ENCODE data around the gene SCRN3. TPM values are rescaled to one million over a fixed set of nuclear protein-coding genes. Genes with fewer than 3 reads are reported as not detected.
"Not testable (repeated sequence)": the region's sequence is repeated elsewhere in the genome, so short reads cannot be mapped to it uniquely, and the experiment has no call there.

Gene SCRN3
- total RNA-seq, 5 donors from 2014 or later (not counting 1 experiment from before 2014, with no cell fraction given): 11.3 to 17.9 (median 14.8) TPM

DNA sequence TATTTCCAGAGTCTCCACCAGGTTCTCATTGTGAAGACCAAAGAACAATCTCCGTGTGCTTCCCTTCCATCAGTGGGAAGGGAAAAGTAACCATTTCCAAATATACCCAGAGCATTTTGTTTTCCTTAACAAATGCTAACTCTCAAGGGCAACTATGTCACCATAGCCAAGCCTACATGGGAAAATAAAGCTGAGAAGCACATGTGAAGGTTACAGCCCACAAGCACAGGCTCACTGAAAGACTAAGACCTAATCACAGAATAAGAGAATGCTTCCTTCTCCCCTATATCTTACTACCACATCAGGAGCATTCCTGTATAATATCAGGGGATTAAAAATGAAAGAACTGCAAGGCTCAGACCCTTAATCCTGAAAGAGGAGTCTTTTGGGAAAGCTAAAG, 32.6 kb upstream of the SCRN3 start:
- Histone ChIP-seq H3K36me3 (ENCODE audit: control insufficient read depth in 2 of 2, extremely low read depth in 1 of 2, insufficient read depth in 1 of 2, low read length in 1 of 2) (peaks cover 4 to 34% of the 10 kb centered on the region in 2 donors), H3K27ac (ENCODE audit: low read length) (no peak overlapping the region), H3K9me3 (peaks cover 2% of the 10 kb centered on the region), H3K4me1 (ENCODE audit: control insufficient read depth in 1 of 2, extremely low read depth in 1 of 2, insufficient read depth in 2 of 2, low read length in 2 of 2) (no peaks in the 10 kb centered on the region), H3K27me3 (replicated peaks in 1 of 2; ENCODE audit: control insufficient read depth in 2 of 2, extremely low read depth in 1 of 2, insufficient read depth in 2 of 2, low read length in 1 of 2) (no peaks in the 10 kb centered on the region), H3K4me3 (ENCODE audit: control insufficient read depth in 1 of 2, extremely low read depth in 1 of 2, low read length in 1 of 2) (no peak overlapping the region)
- Mint-ChIP-seq H3K36me3 (peaks cover 73% of the 10 kb centered on the region), H3K27ac (no peak overlapping the region), H3K4me3 (no peak overlapping the region), H3K4me1 (peaks cover 0 to 2% (median 0%) of the 10 kb centered on the region in 3 donors), H3K9me3 (peaks cover 8 to 16% (median 10%) of the 10 kb centered on the region in 3 donors), H3K27me3 (no peaks in the 10 kb centered on the region)
- DNase-seq: no peak
- ChIA-PET CTCF (interaction anchor here (0.6 kb wide), 2 partner anchors 49 to 882 kb away, joined by 3 read pairs; no protein-coding TSS in a partner anchor), POLR2A (interaction anchor here in 1 of 2 donors (0.6 kb wide), 1 partner anchor 1748 kb away, joined by 3 read pairs; no protein-coding TSS in a partner anchor)
- no CpG with 5 or more reads among the region's 1 CpG for WGBS (ENCODE audit: insufficient coverage)
- no peak for ATAC-seq (replicated peaks in 1 of 4)

DNA sequence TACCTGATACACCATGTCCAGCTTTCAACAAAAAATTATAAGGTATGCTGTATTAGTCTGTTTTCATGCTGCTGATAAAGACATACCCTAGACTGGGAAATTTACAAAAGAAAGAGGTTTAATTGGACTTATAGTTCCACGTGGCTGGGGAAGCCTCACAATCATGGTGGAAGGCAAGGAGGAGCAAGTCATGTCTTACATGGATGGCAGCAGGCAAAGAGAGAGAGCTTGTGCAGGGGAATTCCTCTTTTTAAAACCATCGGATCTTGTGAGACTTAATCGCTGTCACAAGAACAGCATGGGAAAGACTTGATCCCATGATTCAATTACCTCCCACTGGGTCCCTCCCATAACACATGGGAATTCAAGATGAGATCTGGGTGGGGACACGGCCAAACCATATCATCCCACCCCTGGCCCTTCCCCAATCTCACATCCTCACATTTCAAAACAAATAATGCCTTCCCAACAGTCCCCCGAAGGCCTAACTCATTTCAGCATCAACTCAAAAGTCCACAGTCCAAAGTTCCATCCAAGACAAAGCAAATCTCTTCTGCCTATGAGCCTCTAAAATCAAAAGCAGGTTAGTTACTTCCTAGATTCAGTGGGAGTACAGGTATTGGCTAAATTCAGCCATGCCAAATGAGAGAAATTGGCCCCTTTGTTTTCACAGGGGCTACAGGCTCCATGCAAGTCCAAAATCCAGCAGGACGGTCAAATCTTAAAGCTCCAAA, 31.9 kb upstream of the SCRN3 start:
- Mint-ChIP-seq H3K9me3 (peaks cover 10 to 19% (median 11%) of the 10 kb centered on the region in 3 donors), H3K36me3 (peaks cover 80% of the 10 kb centered on the region)
- ChIA-PET POLR2A (interaction anchor here in 1 of 2 donors (0.6 kb wide), 1 partner anchor 161 kb away, joined by 3 read pairs; no protein-coding TSS in a partner anchor), CTCF (interaction anchor here in 1 of 2 donors (0.6 kb wide), 1 partner anchor 883 kb away, joined by 3 read pairs; no protein-coding TSS in a partner anchor)
- not testable (repeated sequence) for H3K27me3 Mint-ChIP-seq; H3K4me1 ChIP-seq (ENCODE audit: control insufficient read depth in 1 of 2, extremely low read depth in 1 of 2, insufficient read depth in 2 of 2, low read length in 2 of 2); H3K4me3 ChIP-seq (ENCODE audit: control insufficient read depth in 1 of 2, extremely low read depth in 1 of 2, low read length in 1 of 2); H3K4me3 Mint-ChIP-seq; H3K27me3 ChIP-seq (replicated peaks in 1 of 2; ENCODE audit: control insufficient read depth in 2 of 2, extremely low read depth in 1 of 2, insufficient read depth in 2 of 2, low read length in 1 of 2); ATAC-seq (replicated peaks in 1 of 4); H3K9me3 ChIP-seq; H3K27ac ChIP-seq (ENCODE audit: low read length); DNase-seq; H3K27ac Mint-ChIP-seq; H3K4me1 Mint-ChIP-seq
- H3K36me3 ChIP-seq (ENCODE audit: control insufficient read depth in 2 of 2, extremely low read depth in 1 of 2, insufficient read depth in 1 of 2, low read length in 1 of 2): peaks cover 10 to 40% of the 10 kb centered on the region in 2 donors
- 94% methylated on average over 2 of the region's 6 CpGs for WGBS (ENCODE audit: insufficient coverage)

GRCh38 chr2:174364628-174365027, 30.9 kb upstream of the SCRN3 start:
- H3K9me3 Mint-ChIP-seq: peaks cover 10 to 19% (median 11%) of the 10 kb centered on the region in 3 donors
- peaks cover 0 to 2% (median 0%) of the 10 kb centered on the region in 3 donors for H3K4me1 Mint-ChIP-seq
- WGBS (ENCODE audit: insufficient coverage): no CpG with 5 or more reads among the region's 2 CpGs
- H3K27ac ChIP-seq (ENCODE audit: low read length): no peak overlapping the region
- H3K27me3 ChIP-seq (replicated peaks in 1 of 2; ENCODE audit: control insufficient read depth in 2 of 2, extremely low read depth in 1 of 2, insufficient read depth in 2 of 2, low read length in 1 of 2): no peaks in the 10 kb centered on the region
- H3K36me3 ChIP-seq (ENCODE audit: control insufficient read depth in 2 of 2, extremely low read depth in 1 of 2, insufficient read depth in 1 of 2, low read length in 1 of 2): peaks cover 12 to 50% of the 10 kb centered on the region in 2 donors
- ChIA-PET POLR2A (no interaction called here), CTCF (no interaction called here)
- H3K4me1 ChIP-seq (ENCODE audit: control insufficient read depth in 1 of 2, extremely low read depth in 1 of 2, insufficient read depth in 2 of 2, low read length in 2 of 2): no peaks in the 10 kb centered on the region
- ATAC-seq (replicated peaks in 1 of 4) (no peak), DNase-seq (no peak)
- H3K4me3 Mint-ChIP-seq: no peak overlapping the region
- H3K36me3 Mint-ChIP-seq: peaks cover 80% of the 10 kb centered on the region
- no peak overlapping the region for H3K27ac Mint-ChIP-seq
- H3K27me3 Mint-ChIP-seq: no peaks in the 10 kb centered on the region
- H3K4me3 ChIP-seq (ENCODE audit: control insufficient read depth in 1 of 2, extremely low read depth in 1 of 2, low read length in 1 of 2): no peak overlapping the region
- H3K9me3 ChIP-seq: peaks cover 6% of the 10 kb centered on the region

DNA sequence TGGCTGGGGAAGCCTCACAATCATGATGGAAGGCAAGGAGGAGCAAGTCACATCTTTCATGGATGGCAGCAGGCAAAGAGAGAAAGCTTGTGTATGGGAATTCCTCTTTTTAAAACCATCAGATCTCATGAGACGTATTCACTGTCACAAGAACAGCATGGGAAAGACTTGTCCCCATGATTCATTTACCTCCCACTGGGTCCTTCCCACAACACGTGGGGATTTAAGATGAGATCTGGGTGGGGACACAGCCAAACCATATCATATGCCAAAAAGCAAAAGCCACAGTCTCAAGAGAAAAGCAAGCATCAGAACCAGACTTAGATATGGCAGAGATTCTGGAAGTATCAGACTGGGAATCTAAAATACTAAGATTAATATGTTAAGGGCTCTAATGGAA, 30.0 kb upstream of the SCRN3 start:
- no peak overlapping the region for H3K4me3 Mint-ChIP-seq
- POLR2A ChIA-PET: interaction anchor here (0.6 to 1.1 kb wide), 2 partner anchors 11 to 1209 kb away, joined by 3 read pairs; no protein-coding TSS in a partner anchor
- ATAC-seq (replicated peaks in 1 of 4): no peak
- peaks cover 10 to 19% (median 11%) of the 10 kb centered on the region in 3 donors for H3K9me3 Mint-ChIP-seq
- H3K36me3 ChIP-seq (ENCODE audit: control insufficient read depth in 2 of 2, extremely low read depth in 1 of 2, insufficient read depth in 1 of 2, low read length in 1 of 2): peaks cover 12 to 60% of the 10 kb centered on the region in 2 donors
- peaks cover 83% of the 10 kb centered on the region for H3K36me3 Mint-ChIP-seq
- DNase-seq: no peak
- no peak overlapping the region for H3K27ac Mint-ChIP-seq
- CTCF ChIA-PET: no interaction called here
- H3K9me3 ChIP-seq: peaks cover 4% of the 10 kb centered on the region
- no peak overlapping the region for H3K27ac ChIP-seq (ENCODE audit: low read length)
- peaks cover 0 to 2% (median 0%) of the 10 kb centered on the region in 3 donors for H3K4me1 Mint-ChIP-seq
- no CpG with 5 or more reads among the region's 2 CpGs for WGBS (ENCODE audit: insufficient coverage)
- no peaks in the 10 kb centered on the region for H3K27me3 Mint-ChIP-seq
- no peaks in the 10 kb centered on the region for H3K4me1 ChIP-seq (ENCODE audit: control insufficient read depth in 1 of 2, extremely low read depth in 1 of 2, insufficient read depth in 2 of 2, low read length in 2 of 2)
- H3K27me3 ChIP-seq (replicated peaks in 1 of 2; ENCODE audit: control insufficient read depth in 2 of 2, extremely low read depth in 1 of 2, insufficient read depth in 2 of 2, low read length in 1 of 2): no peaks in the 10 kb centered on the region
- no peak overlapping the region for H3K4me3 ChIP-seq (ENCODE audit: control insufficient read depth in 1 of 2, extremely low read depth in 1 of 2, low read length in 1 of 2)

DNA sequence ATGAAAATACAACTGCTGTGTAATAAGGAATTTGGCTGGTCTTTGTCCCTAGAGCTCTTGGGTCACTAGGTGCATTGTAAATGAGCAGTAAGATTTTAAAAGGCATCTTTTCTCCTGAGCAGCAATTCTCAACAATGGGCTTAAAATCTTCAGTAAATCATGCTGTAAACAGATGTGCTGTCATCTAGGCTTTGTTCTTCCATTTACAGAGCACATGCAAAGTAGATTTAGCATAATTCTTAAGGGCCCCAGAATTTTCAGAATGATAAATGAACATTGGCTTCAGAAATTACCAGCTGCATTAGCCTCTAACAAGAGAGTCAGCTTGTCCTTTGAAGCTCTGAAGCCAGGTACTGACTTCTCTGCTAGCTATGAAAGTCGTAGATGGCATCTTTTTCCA, 26.8 kb upstream of the SCRN3 start:
- Histone ChIP-seq H3K4me1 (ENCODE audit: control insufficient read depth in 1 of 2, extremely low read depth in 1 of 2, insufficient read depth in 2 of 2, low read length in 2 of 2) (no peaks in the 10 kb centered on the region), H3K9me3 (peaks cover 4% of the 10 kb centered on the region), H3K36me3 (ENCODE audit: control insufficient read depth in 2 of 2, extremely low read depth in 1 of 2, insufficient read depth in 1 of 2, low read length in 1 of 2) (peaks cover 12 to 67% of the 10 kb centered on the region in 2 donors), H3K27me3 (replicated peaks in 1 of 2; ENCODE audit: control insufficient read depth in 2 of 2, extremely low read depth in 1 of 2, insufficient read depth in 2 of 2, low read length in 1 of 2) (no peaks in the 10 kb centered on the region), H3K27ac (ENCODE audit: low read length) (no peak overlapping the region), H3K4me3 (ENCODE audit: control insufficient read depth in 1 of 2, extremely low read depth in 1 of 2, low read length in 1 of 2) (no peak overlapping the region)
- no peak overlapping the region for H3K27ac Mint-ChIP-seq
- CTCF ChIA-PET: no interaction called here
- WGBS (ENCODE audit: insufficient coverage): no CpG with 5 or more reads among the region's 1 CpG
- peaks cover 10 to 18% (median 11%) of the 10 kb centered on the region in 3 donors for H3K9me3 Mint-ChIP-seq
- H3K4me3 Mint-ChIP-seq: no peak overlapping the region
- peaks cover 0 to 3% (median 2%) of the 10 kb centered on the region in 3 donors for H3K4me1 Mint-ChIP-seq
- no peaks in the 10 kb centered on the region for H3K27me3 Mint-ChIP-seq
- POLR2A ChIA-PET: interaction anchor here in 1 of 2 donors (1.2 kb wide), 1 partner anchor 27 kb away, joined by 3 read pairs; the partner anchor contains the start of gene SCRN3
- H3K36me3 Mint-ChIP-seq: peaks cover 73% of the 10 kb centered on the region
- no peak for ATAC-seq (replicated peaks in 1 of 4)
- no peak for DNase-seq

GRCh38 chr2:174376967-174377366, 18.6 kb upstream of the SCRN3 start:
- H3K4me1 Mint-ChIP-seq: peaks cover 0 to 6% (median 0%) of the 10 kb centered on the region in 3 donors
- H3K27ac Mint-ChIP-seq: no peak overlapping the region
- Histone ChIP-seq H3K4me1 (ENCODE audit: control insufficient read depth in 1 of 2, extremely low read depth in 1 of 2, insufficient read depth in 2 of 2, low read length in 2 of 2) (no peaks in the 10 kb centered on the region), H3K9me3 (no peaks in the 10 kb centered on the region), H3K27ac (ENCODE audit: low read length) (no peak overlapping the region), H3K4me3 (ENCODE audit: control insufficient read depth in 1 of 2, extremely low read depth in 1 of 2, low read length in 1 of 2) (no peak overlapping the region), H3K27me3 (replicated peaks in 1 of 2; ENCODE audit: control insufficient read depth in 2 of 2, extremely low read depth in 1 of 2, insufficient read depth in 2 of 2, low read length in 1 of 2) (no peaks in the 10 kb centered on the region), H3K36me3 (ENCODE audit: control insufficient read depth in 2 of 2, extremely low read depth in 1 of 2, insufficient read depth in 1 of 2, low read length in 1 of 2) (peaks cover 0 to 72% of the 10 kb centered on the region in 2 donors)
- ChIA-PET CTCF (no interaction called here), POLR2A (interaction anchor here in 1 of 2 donors (0.6 to 0.7 kb wide), 2 partner anchors 18 to 129 kb away, joined by 5 to 7 read pairs; partner anchors contain the start of gene OLA1)
- H3K4me3 Mint-ChIP-seq: no peak overlapping the region
- no peaks in the 10 kb centered on the region for H3K27me3 Mint-ChIP-seq
- peaks cover 50% of the 10 kb centered on the region for H3K36me3 Mint-ChIP-seq
- no peak for ATAC-seq (replicated peaks in 1 of 4)
- H3K9me3 Mint-ChIP-seq: no peaks in the 10 kb centered on the region
- no peak for DNase-seq
- no CpG with 5 or more reads among the region's 2 CpGs for WGBS (ENCODE audit: insufficient coverage)

All from T-cell (primary cell).